Endothelial cell of umbilical vein (primary cell): ENCODE results near the gene D2HGDH.

Experiments
- GATA2 ChIP-seq: IDR thresholded peaks from 2 replicates; pipeline ENCODE4 v1.7.0; 2011; ENCODE audit warnings: low read depth, mild to moderate bottlenecking, moderate library complexity, mixed read lengths, low read length; ENCODE audit not compliant: insufficient read length, insufficient read depth
- MYC ChIP-seq: IDR thresholded peaks from one replicate; pipeline ENCODE4 v1.6.1; 2011; ENCODE audit warnings: mild to moderate bottlenecking, low read depth, low read length
- TF ChIP-seq, protein P1 (sequence below): IDR thresholded peaks from 2 replicates; pipeline ENCODE4 v1.6.1; 2011; ENCODE audit not compliant: insufficient read depth, insufficient read length

DNA sequence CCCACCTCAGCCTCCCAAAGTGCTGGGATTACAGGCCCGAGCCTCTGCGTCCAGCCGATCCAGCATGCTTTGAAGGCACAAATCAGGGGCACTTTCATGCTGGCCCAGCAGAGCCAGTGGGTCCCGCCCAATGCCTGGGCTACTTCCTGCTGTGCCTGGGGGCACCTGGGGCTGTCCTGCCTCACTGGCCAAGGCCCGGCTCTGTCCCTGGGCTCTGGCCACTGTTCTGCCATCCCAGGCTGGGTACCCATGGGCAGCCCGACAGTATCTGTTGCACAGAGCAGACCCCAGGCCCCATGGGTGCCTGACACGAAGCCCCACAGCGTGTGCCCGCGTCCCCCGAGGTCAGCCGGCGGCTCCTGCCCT is 35.4 kb downstream of the D2HGDH start:
- TF ChIP-seq, protein P1, sequence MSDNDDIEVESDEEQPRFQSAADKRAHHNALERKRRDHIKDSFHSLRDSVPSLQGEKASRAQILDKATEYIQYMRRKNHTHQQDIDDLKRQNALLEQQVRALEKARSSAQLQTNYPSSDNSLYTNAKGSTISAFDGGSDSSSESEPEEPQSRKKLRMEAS, result no peak
- TF ChIP-seq GATA2, result no peak
- TF ChIP-seq MYC, result no peak
